H1 (cell line): ENCODE data around the gene PEAK1. TPM values are rescaled to one million over a fixed set of nuclear protein-coding genes. Genes with fewer than 3 reads are reported as not detected.

ENCODE experiments used
- CTCF ChIA-PET: fragments of 300-600 bp; sonication (Branson Sonifier 250); formaldehyde crosslinking; loops from one replicate; lab custom pipeline; 2021; ENCODE audit not compliant: partially characterized antibody; lab: Charles Lee
- POLR2A ChIA-PET: fragments of 300-600 bp; sonication (Branson Sonifier 250); formaldehyde crosslinking; loops from one replicate; lab custom pipeline; 2021; ENCODE audit warnings: inconsistent platforms; ENCODE audit not compliant: partially characterized antibody; lab: Charles Lee
- DNase-seq, 2 experiments: peaks; one replicate each; pipeline versions ENCODE4 v3.0.0 to v3.0.0-alpha.2; 2010 to 2022; ENCODE audit warnings: low spot score in 2 of 2, low read depth in 1 of 2, mixed read lengths in 1 of 2
- FAIRE-seq: peaks from 2 replicates; lab custom pipeline; 2011; peaks lifted over from hg19 to GRCh38; lab: Jason Lieb, UNC
- H2AFZ ChIP-seq: 2 replicates; pipeline ENCODE4 v1.8.1; 2012; ENCODE audit warnings: low read length, inconsistent platforms
- H2AK5ac ChIP-seq: 2 replicates; pipeline ENCODE4 v1.6.1; 2013; ENCODE audit warnings: low read depth, low read length
- H2BK120ac ChIP-seq: replicated peaks from 2 replicates; pipeline ENCODE3; 2013; ENCODE audit warnings: low read depth, low read length, inconsistent platforms
- H2BK12ac ChIP-seq: 2 replicates; pipeline ENCODE4 v1.6.1; 2013; ENCODE audit warnings: low read depth, low read length
- H2BK15ac ChIP-seq: 2 replicates; pipeline ENCODE4 v1.6.1; 2013; ENCODE audit warnings: low read length
- H2BK20ac ChIP-seq: 2 replicates; pipeline ENCODE4 v1.6.1; 2013; ENCODE audit warnings: low read length
- H2BK5ac ChIP-seq: 2 replicates; pipeline ENCODE4 v1.6.1; 2013; ENCODE audit warnings: low read depth, low read length
- H3K14ac ChIP-seq: 2 replicates; pipeline ENCODE4 v1.6.1; 2013; ENCODE audit warnings: inconsistent platforms; ENCODE audit not compliant: insufficient read length
- H3K18ac ChIP-seq: 2 replicates; pipeline ENCODE4 v1.6.1; 2013; ENCODE audit warnings: low read length; ENCODE audit errors: extremely low read depth
- H3K23ac ChIP-seq: 2 replicates; pipeline ENCODE4 v1.6.1; 2013; ENCODE audit warnings: inconsistent platforms; ENCODE audit not compliant: insufficient read length
- H3K23me2 ChIP-seq: 2 replicates; pipeline ENCODE4 v1.6.1; 2013; ENCODE audit warnings: low read depth, low read length
- H3K27ac ChIP-seq: 2 replicates; pipeline ENCODE4 v1.6.1; 2011; ENCODE audit warnings: low read depth, low read length, inconsistent platforms
- H3K27me3 ChIP-seq, 4 experiments: replicated peaks in 1 of 4; 1 replicate in 1 of 4; 2 replicates in 3 of 4; pipeline versions ENCODE4 v1.6.1 to v1.8.1; 2011 to 2013; ENCODE audit warnings: low read length in 3 of 4, mild to moderate bottlenecking in 3 of 4, inconsistent platforms in 2 of 4, mixed read lengths in 2 of 4, moderate library complexity in 1 of 4; ENCODE audit not compliant: control insufficient read depth in 3 of 4, insufficient read depth in 3 of 4; ENCODE audit errors: extremely low read depth in 1 of 4
- H3K36me3 ChIP-seq, 4 experiments: 2 replicates each; pipeline versions ENCODE4 v1.6.1 to v1.8.1; 2011 to 2013; ENCODE audit warnings: mild to moderate bottlenecking in 4 of 4, low read length in 3 of 4, moderate library complexity in 2 of 4, control low read depth in 1 of 4, inconsistent platforms in 1 of 4; ENCODE audit not compliant: insufficient read depth in 4 of 4, control insufficient read depth in 2 of 4
- H3K4ac ChIP-seq: replicated peaks from 2 replicates; pipeline ENCODE3; 2013; ENCODE audit warnings: low read length, low read depth, mixed read lengths, inconsistent platforms; ENCODE audit not compliant: insufficient read length
- H3K4me1 ChIP-seq, 4 experiments: replicated peaks in 1 of 4; 1 replicate in 1 of 4; 2 replicates in 3 of 4; pipeline versions ENCODE4 v1.6.1 to v1.8.1; 2011 to 2013; ENCODE audit warnings: low read length in 3 of 4, inconsistent platforms in 2 of 4, mixed read lengths in 1 of 4; ENCODE audit not compliant: insufficient read depth in 4 of 4, control insufficient read depth in 3 of 4
- H3K4me2 ChIP-seq, 2 experiments: 2 replicates each; pipeline versions ENCODE4 v1.6.1 to v1.8.1; 2011 to 2013; ENCODE audit warnings: low read depth in 2 of 2, low read length in 2 of 2, control low read depth in 1 of 2, inconsistent platforms in 1 of 2, mild to moderate bottlenecking in 1 of 2; ENCODE audit not compliant: insufficient read depth in 1 of 2
- H3K4me3 ChIP-seq, 4 experiments: fragments of 200-600, 300-600 bp in 1 of 4; sonication (generic), shearing (Covaris generic), sonication (Bioruptor Twin) in 1 of 4; 2 replicates each; pipeline versions ENCODE4 v1.5.1 to v1.8.1; 2011 to 2016; ENCODE audit warnings: low read length in 4 of 4, low read depth in 3 of 4, control low read depth in 2 of 4, inconsistent platforms in 2 of 4, mild to moderate bottlenecking in 2 of 4, mixed read lengths in 1 of 4, moderate library complexity in 1 of 4; ENCODE audit not compliant: insufficient read depth in 2 of 4; ENCODE audit errors: extremely low read depth in 1 of 4
- H3K56ac ChIP-seq: replicated peaks from 2 replicates; pipeline ENCODE3; 2013; ENCODE audit warnings: low read depth, mild to moderate bottlenecking, mixed read lengths, low read length, inconsistent platforms; ENCODE audit not compliant: insufficient read length
- H3K79me1 ChIP-seq: 2 replicates; pipeline ENCODE4 v1.6.1; 2013; ENCODE audit warnings: low read depth, low read length, control low read depth
- H3K79me2 ChIP-seq, 2 experiments: 2 replicates each; pipeline versions ENCODE4 v1.6.1 to v1.8.1; 2012 to 2013; ENCODE audit warnings: low read length in 2 of 2, mild to moderate bottlenecking in 2 of 2, inconsistent platforms in 1 of 2; ENCODE audit not compliant: insufficient read depth in 2 of 2, control insufficient read depth in 1 of 2
- H3K9ac ChIP-seq, 4 experiments: replicated peaks in 1 of 4; 1 replicate in 1 of 4; 2 replicates in 3 of 4; pipeline versions ENCODE4 v1.6.1 to v1.8.1; 2011 to 2013; ENCODE audit warnings: low read depth in 3 of 4, low read length in 3 of 4, control low read depth in 2 of 4, mild to moderate bottlenecking in 2 of 4, moderate library complexity in 2 of 4, inconsistent platforms in 1 of 4; ENCODE audit errors: extremely low read depth in 1 of 4
- H3K9me3 ChIP-seq, 2 experiments: 2 replicates each; pipeline versions ENCODE4 v1.6.1 to v1.8.1; 2012 to 2013; ENCODE audit warnings: mild to moderate bottlenecking in 2 of 2, moderate library complexity in 2 of 2, control low read depth in 1 of 2, inconsistent platforms in 1 of 2, low read depth in 1 of 2, low read length in 1 of 2, mixed read lengths in 1 of 2; ENCODE audit not compliant: insufficient read depth in 2 of 2
- H4K20me1 ChIP-seq, 2 experiments: replicated peaks in 1 of 2; 2 replicates each; pipeline versions ENCODE3 to v1.8.1; 2011 to 2013; ENCODE audit warnings: inconsistent platforms in 2 of 2, low read length in 2 of 2, mild to moderate bottlenecking in 1 of 2; ENCODE audit not compliant: insufficient read depth in 2 of 2, control insufficient read depth in 1 of 2
- H4K5ac ChIP-seq: 2 replicates; pipeline ENCODE4 v1.6.1; 2013; ENCODE audit warnings: low read length, low read depth, mixed read lengths, inconsistent platforms; ENCODE audit not compliant: insufficient read length
- H4K8ac ChIP-seq: 2 replicates; pipeline ENCODE4 v1.8.0; 2013; ENCODE audit warnings: mild to moderate bottlenecking, moderate library complexity, low read length, inconsistent platforms; ENCODE audit not compliant: insufficient read depth; ENCODE audit errors: extremely low read depth
- H4K91ac ChIP-seq: replicated peaks from 2 replicates; pipeline ENCODE3; 2013; ENCODE audit warnings: low read length, mixed read lengths, inconsistent platforms; ENCODE audit not compliant: insufficient read length
- RNF2 ChIP-seq: fragments of 200-900, 300-1000 bp; sonication (generic); IDR thresholded peaks from 2 replicates; pipeline ENCODE4 v1.7.1; 2016; ENCODE audit warnings: borderline replicate concordance, low read depth, mild to moderate bottlenecking, antibody characterized with exemption, low read length; ENCODE audit not compliant: poor library complexity, severe bottlenecking; ENCODE audit errors: missing control alignments
- TAF1 ChIP-seq: IDR thresholded peaks from 2 replicates; pipeline ENCODE4 v1.6.1; 2011; ENCODE audit warnings: mild to moderate bottlenecking, low read depth, low read length
- TBP ChIP-seq: IDR thresholded peaks from 2 replicates; pipeline ENCODE4 v1.6.1; 2011; ENCODE audit warnings: low read depth, low read length, improper control_type of control experiment
- TEAD4 ChIP-seq: IDR thresholded peaks from 2 replicates; pipeline ENCODE4 v1.6.1; 2012; ENCODE audit warnings: low read depth, low read length, inconsistent platforms, mixed read lengths
- WGBS, 2 experiments: shearing (Covaris generic) in 1 of 2; methylation state at CpG; one replicate each; pipeline versions ENCODE4 v1.1.6 to v1.1.7; 2013 to 2015; ENCODE audit warnings: low lambda C conversion rate in 2 of 2, mixed read lengths in 2 of 2, inconsistent platforms in 1 of 2, low coverage in 1 of 2, missing lambda C conversion rate in 1 of 2; ENCODE audit not compliant: insufficient replicate concordance in 2 of 2, insufficient coverage in 1 of 2, insufficient read length in 1 of 2; ENCODE audit errors: extremely low coverage in 1 of 2, missing lambda C conversion rate in 1 of 2; 5-methylcytosine and 5-hydroxymethylcytosine counted together
- polyA plus RNA-seq, 7 experiments: library from polyadenylated mRNA; depleted of rRNA in 3 of 7; stranded (reverse) in 5 of 7; unstranded in 2 of 7; fragments of >200 nt in 5 of 7; fragments of 200-250 nt in 2 of 7; gene quantifications; 1 replicate in 5 of 7; 2 replicates in 1 of 7; 4 replicates in 1 of 7; pipeline versions ENCODE4 v1.2.1 to v1.2.3, GENCODE V29; 2011 to 2013; ENCODE audit warnings: missing spikeins in 2 of 7, mixed read lengths in 2 of 7
- total RNA-seq: library from RNA; stranded (reverse); fragmentation: NEBNext Ultra II Directional; extraction: Animal tissue kit (Norgen Biotek cat#: 25700); gene quantifications from 2 replicates; pipeline ENCODE4 v1.2.1, GENCODE V29; 2021

Gene PEAK1
- total and polyA plus RNA-seq, 2 of the 8 experiments (the other 6 are each of a cell fraction or from before 2014, with no cell fraction given) = 8.8 to 44.8 TPM

DNA sequence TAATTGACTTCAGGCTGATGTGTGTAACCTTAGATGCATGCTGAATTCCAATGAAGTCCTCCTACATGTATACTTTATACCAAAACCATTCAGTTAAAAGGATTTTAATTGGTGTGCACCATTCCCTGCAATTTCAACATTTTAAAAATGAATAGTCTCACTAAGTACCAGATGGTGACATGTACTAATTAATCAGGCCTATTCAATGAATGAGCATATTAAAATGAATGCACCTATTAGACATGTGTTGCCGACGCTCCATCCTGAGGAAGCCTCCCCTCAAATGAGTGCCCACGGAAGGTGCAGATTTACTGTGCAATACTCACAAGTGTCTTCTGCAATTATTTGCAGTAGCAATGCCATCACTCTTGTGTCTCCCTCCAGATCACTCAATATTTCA is 224.3 kb downstream of the PEAK1 start:
- Histone ChIP-seq H2BK120ac (no peak overlapping the region), H4K20me1 (no peaks in the 10 kb centered on the region), H3K4ac (no peak overlapping the region), H3K9ac (no peak overlapping the region), H3K79me2 (no peaks in the 10 kb centered on the region), H3K56ac (no peak overlapping the region), H3K27ac (no peak overlapping the region), H3K9me3 (no peaks in the 10 kb centered on the region), H3K23me2 (no peaks in the 10 kb centered on the region), H2BK15ac (no peak overlapping the region), H2BK20ac (no peak overlapping the region), H4K5ac (no peak overlapping the region), H2BK5ac (no peak overlapping the region), H2AK5ac (no peak overlapping the region), H3K27me3 (no peaks in the 10 kb centered on the region), H3K4me2 (no peak overlapping the region), H3K4me3 (no peak overlapping the region), H3K14ac (no peak overlapping the region), H4K8ac (no peak overlapping the region), H4K91ac (no peak overlapping the region), H3K23ac (no peak overlapping the region), H3K36me3 (0 out of 8 replicates have a peak, but pooled peaks cover 0 to 7% (median 0%) of the 10 kb centered on the region in 4 experiments), H2BK12ac (no peak overlapping the region), H3K79me1 (no peaks in the 10 kb centered on the region), H2AFZ (no peak overlapping the region), H3K4me1 (no peaks in the 10 kb centered on the region), H3K18ac (no peak overlapping the region)
- ChIA-PET POLR2A (interaction anchor here (0.9 kb wide), 1 partner anchor 9 kb away, joined by 3 read pairs; no protein-coding TSS in a partner anchor), CTCF (interaction anchor here (0.9 to 2.0 kb wide), 4 partner anchors 9 to 346 kb away, joined by 3 to 10 read pairs (median 4); no protein-coding TSS in a partner anchor)
- WGBS, 2 experiments = 89% methylated on average over 3 of the region's 3 CpGs; no CpG with 5 or more reads in 1 of the 2 experiments
- no peak for FAIRE-seq
- no peak for DNase-seq
- no peak for TF ChIP-seq TBP
- TF ChIP-seq RNF2 = no peak
- TF ChIP-seq TEAD4 = no peak
- no peak for TF ChIP-seq TAF1
